HG03575 (cell line): ENCODE data around the gene GLB1L3.
"Not testable (repeated sequence)": the region's sequence is repeated elsewhere in the genome, so short reads cannot be mapped to it uniquely, and the experiment has no call there.

ENCODE experiments used
- ATAC-seq: cut with Tn5 transposase; IDR thresholded peaks from one replicate; pipeline ENCODE4 v1.9.1; 2021; ENCODE audit not compliant: unreplicated experiment, insufficient number of reproducible peaks, low FRiP score; ENCODE audit errors: extremely low read depth

Gene GLB1L3

DNA sequence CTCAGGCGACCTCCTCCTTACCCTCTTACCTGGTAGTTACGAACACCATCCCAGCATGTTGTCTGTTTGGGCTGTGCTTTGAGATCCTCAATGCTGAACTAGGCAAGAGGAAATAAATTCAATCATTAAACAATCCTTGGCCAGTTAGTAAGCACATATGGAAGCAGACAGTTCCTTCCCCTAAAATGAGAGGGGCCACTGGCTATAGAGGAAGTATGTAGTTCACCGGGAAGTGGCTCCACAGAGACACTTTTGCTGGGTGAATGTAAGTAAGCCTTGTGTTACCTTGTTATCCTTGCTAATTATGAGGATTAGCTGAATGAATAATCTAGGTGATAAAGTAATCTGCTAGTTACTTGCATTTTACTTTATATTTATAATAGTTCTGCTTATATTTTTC lies 25.9 kb upstream of the GLB1L3 start:
- no peak for ATAC-seq

DNA sequence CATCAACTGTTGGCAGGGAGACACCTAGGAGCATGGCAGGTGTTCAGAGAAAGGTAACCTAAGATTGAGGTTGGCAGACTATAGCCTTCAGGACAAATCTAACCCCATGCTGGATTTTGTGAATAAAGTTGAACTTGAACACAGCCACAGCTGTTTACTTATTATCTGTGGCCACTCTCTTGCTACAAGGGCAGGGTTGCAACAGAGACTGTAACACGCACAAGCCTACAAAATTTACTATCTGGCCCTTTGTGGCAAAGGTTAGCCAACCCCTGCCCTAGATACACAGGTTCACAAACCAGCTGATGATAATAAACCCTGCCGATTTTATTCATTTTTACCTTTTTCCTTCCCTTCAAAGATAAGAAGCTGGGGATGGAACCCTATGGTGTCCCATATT lies 25.5 kb upstream of the GLB1L3 start:
- no peak for ATAC-seq

GRCh38 chr11:134252346-134253187 lies 23.6 kb upstream of the GLB1L3 start:
- peak; percentile 20 for ATAC-seq

- ATAC-seq: peak; percentile 97
Observed at GRCh38 chr11:134253188-134253993, 22.8 kb upstream of the GLB1L3 start, which contains the start of the genes ACAD8 and THYN1. Gene ACAD8 (plus strand): TSS chr11:134253568. CDS start chr11:134253601, 33 bp downstream. Gene THYN1 (minus strand): TSS chr11:134253352. CDS start chr11:134252882, 470 bp downstream.

- ATAC-seq: no peak
Observed at GRCh38 chr11:134254433-134255183, 21.6 kb upstream of the GLB1L3 start.

GRCh38 chr11:134255184-134255561 lies 21.0 kb upstream of the GLB1L3 start:
- not testable (repeated sequence) for ATAC-seq

DNA sequence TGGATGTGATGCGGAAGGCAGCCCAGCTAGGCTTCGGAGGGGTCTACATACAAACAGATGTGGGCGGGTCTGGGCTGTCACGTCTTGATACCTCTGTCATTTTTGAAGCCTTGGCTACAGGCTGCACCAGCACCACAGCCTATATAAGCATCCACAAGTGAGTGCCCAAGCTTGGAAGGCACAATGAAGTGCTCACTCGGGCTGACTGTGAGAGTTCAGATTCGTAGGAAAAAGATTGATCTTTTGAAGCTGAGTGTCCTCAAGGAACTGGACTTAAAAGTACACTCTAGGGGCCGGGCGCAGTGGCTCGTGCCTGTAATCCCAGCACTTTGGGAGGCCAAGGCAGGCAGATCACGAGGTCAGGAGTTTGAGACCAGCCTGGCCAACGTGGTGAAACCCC lies 19.1 kb upstream of the GLB1L3 start:
- ATAC-seq: no peak

- ATAC-seq: no peak
Observed at GRCh38 chr11:134258577-134258976, 17.6 kb upstream of the GLB1L3 start.

DNA sequence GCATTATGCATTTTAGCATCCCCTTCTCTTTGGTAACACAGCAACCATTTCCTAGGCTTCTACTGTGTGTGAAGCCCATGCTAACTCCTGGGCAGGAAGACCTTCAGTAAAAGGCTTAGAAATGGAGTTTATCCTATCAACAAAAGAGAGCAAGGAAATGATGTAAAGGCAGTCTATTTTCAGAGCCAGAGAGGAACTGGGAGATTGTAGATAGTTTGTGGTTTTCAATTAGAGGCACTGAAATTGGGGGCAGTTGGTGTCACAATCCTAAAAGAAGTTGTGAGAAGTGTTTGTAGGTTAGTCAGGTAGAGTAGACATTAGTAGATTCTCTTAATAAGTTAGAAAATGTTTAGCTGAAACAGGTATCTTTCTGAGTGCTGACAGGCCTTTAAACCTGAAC lies 15.7 kb upstream of the GLB1L3 start:
- no peak for ATAC-seq

- ATAC-seq: no peak
Observed at GRCh38 chr11:134260983-134261382, 15.2 kb upstream of the GLB1L3 start.

- no peak for ATAC-seq
Observed at GRCh38 chr11:134261626-134262488, 14.3 kb upstream of the GLB1L3 start.

DNA sequence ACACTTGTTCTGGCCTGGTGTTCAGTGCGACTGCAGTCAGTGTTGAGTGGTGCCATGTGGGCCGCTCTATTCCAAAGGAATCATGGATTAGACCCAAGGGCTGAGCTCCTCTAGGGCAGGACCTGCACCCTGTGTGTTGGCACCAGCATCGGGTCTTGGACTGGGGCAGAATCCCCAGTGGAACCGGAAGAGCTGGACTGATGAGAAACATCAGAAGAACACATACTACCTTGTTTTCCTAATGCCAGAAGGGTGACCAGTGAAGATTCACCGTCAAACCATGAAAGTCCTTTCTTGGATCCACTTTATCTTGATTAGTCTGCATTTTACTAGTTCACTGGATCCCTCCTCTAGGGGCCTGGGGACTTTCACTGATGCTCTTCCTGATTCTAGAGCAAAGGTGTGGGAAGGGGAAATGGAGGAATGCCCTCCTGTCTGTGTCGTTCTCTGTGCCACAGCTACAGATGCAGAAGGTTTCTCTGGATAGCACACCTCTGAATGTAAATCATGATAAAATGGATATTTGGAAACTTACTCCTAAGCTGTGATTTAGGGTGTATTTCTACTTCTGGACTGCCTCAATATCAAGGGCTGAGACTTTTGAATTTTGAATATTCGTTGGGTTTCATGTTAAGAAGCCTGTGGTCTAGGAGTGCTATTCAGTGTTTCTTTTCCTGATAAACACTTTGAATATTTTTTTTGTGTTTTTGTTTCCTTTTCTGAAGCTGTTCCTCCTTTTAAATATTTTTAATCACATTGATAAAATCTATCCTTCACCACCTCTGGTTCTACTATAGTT lies 11.0 kb upstream of the GLB1L3 start:
- no peak for ATAC-seq

DNA sequence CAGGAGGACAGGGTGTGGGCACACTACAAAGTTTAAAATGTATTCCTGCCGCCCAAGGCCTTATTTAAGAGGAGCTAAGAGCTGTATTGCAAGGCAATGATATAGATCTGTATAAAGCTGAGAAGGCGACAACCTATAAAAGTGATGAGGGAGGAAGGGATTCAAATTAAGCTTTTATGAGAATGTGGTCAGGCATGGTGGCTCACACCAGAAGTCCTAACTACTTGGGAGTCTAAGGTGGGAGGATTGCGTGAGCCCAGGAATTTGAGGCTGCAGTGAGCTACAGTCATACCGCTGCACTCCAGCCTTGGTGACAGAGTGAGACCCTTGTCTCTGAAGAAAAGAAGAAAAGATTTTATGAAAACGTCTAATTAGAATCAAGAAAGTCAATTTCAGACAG lies 9.7 kb upstream of the GLB1L3 start:
- no peak for ATAC-seq

DNA sequence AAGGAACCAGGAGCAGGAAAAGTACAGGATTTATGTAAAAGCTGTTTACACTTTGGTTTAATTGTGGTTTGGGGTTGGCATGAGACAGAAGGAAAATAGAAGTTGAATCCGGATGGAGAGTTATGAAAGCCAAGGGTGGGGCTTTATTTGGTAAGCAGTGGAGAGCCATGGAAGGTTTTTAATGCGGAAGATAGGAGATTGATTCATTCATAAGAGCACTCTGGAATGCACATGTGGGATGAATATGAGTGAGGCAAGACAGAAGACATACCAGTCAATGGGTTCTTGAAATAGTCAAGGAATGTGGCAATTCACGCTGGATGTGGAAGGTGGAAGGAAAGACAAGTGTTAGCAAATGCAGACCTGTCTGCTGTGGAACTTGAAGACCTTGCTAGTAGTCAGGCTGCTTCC lies 9.3 kb upstream of the GLB1L3 start:
- no peak for ATAC-seq

DNA sequence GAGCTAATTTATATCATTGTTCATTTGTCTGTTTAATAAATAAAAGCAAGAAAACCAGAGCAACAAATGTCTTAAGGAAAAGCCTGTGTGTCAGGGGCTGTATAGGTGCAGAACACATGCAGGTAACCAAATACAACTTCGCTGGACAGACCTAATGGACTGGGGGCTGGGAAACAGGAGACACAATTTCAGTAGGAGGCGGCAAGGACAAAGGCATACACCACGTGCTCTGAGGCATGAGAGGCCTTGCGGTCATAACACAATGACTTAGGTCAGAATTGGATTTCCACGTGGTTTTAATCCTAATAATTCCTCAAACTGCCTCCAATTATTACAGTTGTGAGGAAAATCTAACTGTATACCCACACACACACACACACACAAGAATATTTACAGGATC lies 8.7 kb upstream of the GLB1L3 start:
- no peak for ATAC-seq

GRCh38 chr11:134267966-134268365 lies 8.2 kb upstream of the GLB1L3 start:
- ATAC-seq: no peak

- ATAC-seq: no peak
Observed at GRCh38 chr11:134270250-134270714, 5.9 kb upstream of the GLB1L3 start.

GRCh38 chr11:134271978-134272377 lies 4.2 kb upstream of the GLB1L3 start:
- ATAC-seq: no peak
